IMR-90 (cell line): ENCODE data around the gene PTPN13. TPM values are rescaled to one million over a fixed set of nuclear protein-coding genes. Genes with fewer than 3 reads are reported as not detected.
A peak's percentile ranks its signal among the peaks of the same experiment; 100 is the strongest.

Experiments
- ATAC-seq: fragments of 200-7000 bp; cut with Tn5 transposase; 2 replicates; pipeline ENCODE4 v1.9.1; 2020; ENCODE audit warnings: low read depth, mild to moderate bottlenecking, moderate library complexity
- BruUV-seq: library from RNA; stranded (reverse); fragments of 400-500 nt; replicated peaks from 2 replicates; lab custom pipeline; 2021; lab: Mats Ljungman, UMichigan
- CTCF ChIA-PET: fragments of 300-600 bp; formaldehyde crosslinking; extraction: SDS; loops from one replicate; lab custom pipeline; 2021; ENCODE audit warnings: antibody characterized with exemption; lab: Yijun Ruan, JAX
- POLR2A ChIA-PET: fragments of 300-600 bp; sonication (Branson Sonifier 250); formaldehyde crosslinking; loops from one replicate; lab custom pipeline; 2022; ENCODE audit warnings: antibody characterized with exemption; ENCODE audit not compliant: unreplicated experiment; lab: Charles Lee
- DNase-seq: peaks from one replicate; pipeline ENCODE4 v3.0.0; 2013
- H2AFZ ChIP-seq: replicated peaks from 2 replicates; pipeline ENCODE3; 2013; ENCODE audit warnings: low read length, mild to moderate bottlenecking; ENCODE audit not compliant: poor library complexity
- H2AK5ac ChIP-seq: 2 replicates; pipeline ENCODE4 v1.6.1; 2013; ENCODE audit warnings: low read depth, low read length, inconsistent platforms
- H2AK9ac ChIP-seq: replicated peaks from 2 replicates; pipeline ENCODE3; 2013; ENCODE audit warnings: mild to moderate bottlenecking, low read depth, low read length, moderate library complexity; ENCODE audit not compliant: poor library complexity
- H2BK120ac ChIP-seq: 2 replicates; pipeline ENCODE4 v1.6.1; 2013; ENCODE audit warnings: low read depth, low read length, inconsistent platforms
- H2BK15ac ChIP-seq: 3 replicates; pipeline ENCODE4 v1.6.1; 2013; ENCODE audit warnings: low read depth, low read length, inconsistent platforms
- H2BK20ac ChIP-seq: 2 replicates; pipeline ENCODE4 v1.6.1; 2013; ENCODE audit warnings: low read depth, mild to moderate bottlenecking, inconsistent platforms, low read length, moderate library complexity
- H2BK5ac ChIP-seq: 2 replicates; pipeline ENCODE4 v1.6.1; 2013; ENCODE audit warnings: mild to moderate bottlenecking, low read depth, low read length, inconsistent platforms; ENCODE audit not compliant: poor library complexity, severe bottlenecking
- H3K14ac ChIP-seq: replicated peaks from 2 replicates; pipeline ENCODE4 v1.6.1; 2013; ENCODE audit warnings: low read depth, low read length, inconsistent platforms
- H3K18ac ChIP-seq: 2 replicates; pipeline ENCODE4 v1.6.1; 2013; ENCODE audit warnings: low read depth, low read length, control low read depth
- H3K23ac ChIP-seq: 2 replicates; pipeline ENCODE4 v1.6.1; 2013; ENCODE audit warnings: low read depth, low read length, inconsistent platforms
- H3K27ac ChIP-seq: 2 replicates; pipeline ENCODE4 v1.5.1; 2013; ENCODE audit warnings: mild to moderate bottlenecking, control low read depth, low read length; ENCODE audit not compliant: insufficient read depth
- H3K27me3 ChIP-seq: 2 replicates; pipeline ENCODE4 v1.6.1; 2013; ENCODE audit warnings: low read length; ENCODE audit not compliant: control insufficient read depth, insufficient read depth
- H3K36me3 ChIP-seq: 2 replicates; pipeline ENCODE4 v1.6.1; 2013; ENCODE audit warnings: low read length, mixed read lengths; ENCODE audit not compliant: control insufficient read depth, insufficient read depth
- H3K4ac ChIP-seq: 2 replicates; pipeline ENCODE4 v1.6.1; 2013; ENCODE audit warnings: low read depth, low read length, inconsistent platforms
- H3K4me1 ChIP-seq: 2 replicates; pipeline ENCODE4 v1.6.1; 2013; ENCODE audit warnings: low read length, mixed read lengths; ENCODE audit not compliant: control insufficient read depth, insufficient read depth
- H3K4me2 ChIP-seq: 2 replicates; pipeline ENCODE4 v1.6.1; 2013; ENCODE audit warnings: low read depth, mild to moderate bottlenecking, control low read depth, low read length, moderate library complexity
- H3K4me3 ChIP-seq: 2 replicates; pipeline ENCODE4 v1.5.1; 2013; ENCODE audit warnings: low read depth, mild to moderate bottlenecking, control low read depth, low read length, moderate library complexity; ENCODE audit not compliant: insufficient read depth
- H3K56ac ChIP-seq: 2 replicates; pipeline ENCODE4 v1.6.1; 2013; ENCODE audit warnings: low read length, inconsistent platforms; ENCODE audit not compliant: insufficient read depth; ENCODE audit errors: extremely low read depth
- H3K79me1 ChIP-seq, 2 experiments: 2 replicates each; pipeline ENCODE4 v1.6.1; 2013; ENCODE audit warnings: low read length in 2 of 2, inconsistent platforms in 1 of 2, low read depth in 1 of 2
- H3K9ac ChIP-seq: 2 replicates; pipeline ENCODE4 v1.6.1; 2013; ENCODE audit warnings: low read depth, low read length, control low read depth
- H3K9me1 ChIP-seq: 2 replicates; pipeline ENCODE4 v1.6.1; 2013; ENCODE audit warnings: low read length, inconsistent platforms; ENCODE audit not compliant: insufficient read depth
- H3K9me3 ChIP-seq: 2 replicates; pipeline ENCODE4 v1.6.1; 2013; ENCODE audit warnings: low read length; ENCODE audit not compliant: control insufficient read depth, insufficient read depth
- H4K20me1 ChIP-seq: 2 replicates; pipeline ENCODE4 v1.6.1; 2013; ENCODE audit warnings: low read length, inconsistent platforms; ENCODE audit not compliant: insufficient read depth
- H4K5ac ChIP-seq: 2 replicates; pipeline ENCODE4 v1.6.1; 2013; ENCODE audit warnings: mild to moderate bottlenecking, low read depth, low read length, control low read depth
- H4K8ac ChIP-seq, 2 experiments: 2 replicates each; pipeline ENCODE4 v1.6.1; 2013; ENCODE audit warnings: low read depth in 2 of 2, low read length in 2 of 2, control low read depth in 1 of 2, inconsistent platforms in 1 of 2
- H4K91ac ChIP-seq: 2 replicates; pipeline ENCODE4 v1.6.1; 2013; ENCODE audit warnings: low read depth, low read length, inconsistent platforms; ENCODE audit not compliant: insufficient read depth
- CEBPB ChIP-seq: IDR thresholded peaks from 2 replicates; pipeline ENCODE4 v1.6.1; 2012; ENCODE audit warnings: low read depth, low read length, improper control_type of control experiment
- MAZ ChIP-seq: IDR thresholded peaks from 2 replicates; pipeline ENCODE4 v1.6.1; 2012; ENCODE audit warnings: low read depth, mild to moderate bottlenecking, low read length, improper control_type of control experiment, moderate library complexity, borderline replicate concordance
- WGBS, 2 experiments: methylation state at CpG; one replicate each; pipeline versions ENCODE4 v1.1.5 to v1.1.7; 2013; ENCODE audit warnings: missing lambda C conversion rate in 2 of 2; ENCODE audit not compliant: insufficient read length in 1 of 2; ENCODE audit errors: extremely low coverage in 2 of 2; 5-methylcytosine and 5-hydroxymethylcytosine counted together
- dilution Hi-C: fragments of 300-500 bp; cut with HindIII; formaldehyde crosslinking; loops from one replicate; pipeline ENCODE4 v1.14.3; 2018; ENCODE audit warnings: low sequenced_read_pairs; ENCODE audit not compliant: unreplicated experiment
- in situ Hi-C: fragments of 300-500 bp; cut with MboI; formaldehyde crosslinking; loops from 3 replicates; pipeline ENCODE4 v1.14.3; 2019; ENCODE audit warnings: low sequenced_read_pairs, inconsistent platforms, mixed read lengths
- intact Hi-C: fragments of 100-400 bp; cut with micrococcal nuclease; formaldehyde crosslinking; loops from 2 replicates; pipeline ENCODE4 v1.10.0; 2022
- polyA plus RNA-seq, 3 experiments: library from polyadenylated mRNA; depleted of rRNA; stranded (reverse); fragments of >200 nt; gene quantifications; 2 replicates each; pipeline ENCODE4 v1.2.3, GENCODE V29; 2012; ENCODE audit warnings: low replicate concordance in 1 of 3
- total RNA-seq: library from RNA; depleted of rRNA; stranded (reverse); fragments of >200 nt; gene quantifications from 2 replicates; pipeline ENCODE4 v1.2.3, GENCODE V29; 2012

PTPN13 gene
- total and polyA plus RNA-seq, 2 of the 4 experiments (the other 2 are of a cell fraction): 7.7 to 29.0 TPM

DNA sequence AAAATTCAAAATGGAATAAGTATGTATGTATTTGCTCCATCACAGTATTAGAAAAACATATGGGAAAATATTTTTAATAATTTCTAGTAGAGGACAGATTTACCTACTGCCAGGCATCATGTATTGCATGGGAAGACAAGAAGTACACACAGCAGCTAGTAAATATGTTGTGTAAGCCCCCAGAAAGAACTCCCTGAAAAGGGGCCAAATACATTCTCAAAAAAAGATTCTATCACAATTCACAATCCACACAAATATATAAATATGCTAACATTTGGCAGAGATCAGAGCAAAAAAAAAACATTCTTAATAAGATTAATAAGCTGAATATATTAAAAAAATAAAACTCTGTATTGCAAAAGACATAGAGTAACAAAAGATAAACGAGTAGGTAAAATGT, 227.0 kb downstream of the PTPN13 start:
- ATAC-seq (no peak), DNase-seq (no peak)
- in situ Hi-C loops (no loop called here), intact Hi-C loops (no loop called here), dilution Hi-C loops (no loop called here)
- ChIA-PET CTCF (interaction anchor here (0.7 kb wide), 1 partner anchor 10 kb away, joined by 3 read pairs; no protein-coding TSS in a partner anchor), POLR2A (no interaction called here)
- Histone ChIP-seq H3K9ac (no peak overlapping the region), H2AFZ (no peak overlapping the region), H3K14ac (no peak overlapping the region), H4K91ac (no peak overlapping the region), H3K27me3 (no peaks in the 10 kb centered on the region), H2BK5ac (no peak overlapping the region), H4K8ac (no peak overlapping the region), H3K56ac (no peak overlapping the region), H3K9me1 (no peaks in the 10 kb centered on the region), H3K27ac (no peak overlapping the region), H4K20me1 (no peaks in the 10 kb centered on the region), H3K4me3 (no peak overlapping the region), H4K5ac (no peak overlapping the region), H2AK9ac (no peak overlapping the region), H3K79me1 (no peaks in the 10 kb centered on the region), H3K4me2 (no peak overlapping the region), H3K23ac (no peak overlapping the region), H2BK15ac (no peak overlapping the region), H3K4ac (no peak overlapping the region), H3K9me3 (no peaks in the 10 kb centered on the region), H3K4me1 (peaks cover 7% of the 10 kb centered on the region), H3K18ac (no peak overlapping the region), H2AK5ac (no peak overlapping the region), H2BK120ac (no peak overlapping the region), H3K36me3 (no peaks in the 10 kb centered on the region), H2BK20ac (no peak overlapping the region)
- TF ChIP-seq MAZ (no peak), CEBPB (0 out of 2 replicates have a peak, but pooled peaks have one; percentile 15)
- no CpG with 5 or more reads among the region's 1 CpG for WGBS, 2 experiments
- no TSS peak for BruUV-seq
